ENCODE measurements around the gene MYO15A. TPM values are rescaled to one million over a fixed set of nuclear protein-coding genes. Genes with fewer than 3 reads are reported as not detected.
"Not testable (repeated sequence)": the region's sequence is repeated elsewhere in the genome, so short reads cannot be mapped to it uniquely, and the experiment has no call there.

The MYO15A gene
- total RNA-seq, 2 donors from 2014 or later, result 2.3 to 6.1 TPM

DNA sequence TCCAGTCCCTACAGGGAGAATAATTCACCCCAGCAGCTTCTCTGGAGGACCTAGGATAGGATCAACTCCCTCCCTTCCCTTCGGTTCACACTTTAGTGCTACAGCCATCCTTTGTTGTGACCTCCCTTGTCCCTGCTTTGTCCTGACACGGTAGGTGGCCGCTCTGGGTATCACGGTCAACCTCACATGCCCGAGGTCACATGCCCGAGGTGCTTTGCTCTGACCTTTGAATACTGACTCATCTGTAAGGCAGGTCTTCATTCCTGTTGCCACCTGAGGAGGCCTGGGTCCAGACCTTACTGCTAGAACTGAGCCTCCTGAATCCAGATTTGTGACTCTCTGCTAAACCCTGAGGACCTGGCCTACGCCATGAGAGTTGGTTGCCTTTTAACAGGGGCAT is 94.8 kb downstream of the MYO15A start:
- TF ChIP-seq, protein P1, sequence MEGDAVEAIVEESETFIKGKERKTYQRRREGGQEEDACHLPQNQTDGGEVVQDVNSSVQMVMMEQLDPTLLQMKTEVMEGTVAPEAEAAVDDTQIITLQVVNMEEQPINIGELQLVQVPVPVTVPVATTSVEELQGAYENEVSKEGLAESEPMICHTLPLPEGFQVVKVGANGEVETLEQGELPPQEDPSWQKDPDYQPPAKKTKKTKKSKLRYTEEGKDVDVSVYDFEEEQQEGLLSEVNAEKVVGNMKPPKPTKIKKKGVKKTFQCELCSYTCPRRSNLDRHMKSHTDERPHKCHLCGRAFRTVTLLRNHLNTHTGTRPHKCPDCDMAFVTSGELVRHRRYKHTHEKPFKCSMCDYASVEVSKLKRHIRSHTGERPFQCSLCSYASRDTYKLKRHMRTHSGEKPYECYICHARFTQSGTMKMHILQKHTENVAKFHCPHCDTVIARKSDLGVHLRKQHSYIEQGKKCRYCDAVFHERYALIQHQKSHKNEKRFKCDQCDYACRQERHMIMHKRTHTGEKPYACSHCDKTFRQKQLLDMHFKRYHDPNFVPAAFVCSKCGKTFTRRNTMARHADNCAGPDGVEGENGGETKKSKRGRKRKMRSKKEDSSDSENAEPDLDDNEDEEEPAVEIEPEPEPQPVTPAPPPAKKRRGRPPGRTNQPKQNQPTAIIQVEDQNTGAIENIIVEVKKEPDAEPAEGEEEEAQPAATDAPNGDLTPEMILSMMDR (IDR thresholded peaks at IDR 0.05), result no peak
- Histone ChIP-seq H3K27me3 (replicated peaks; ENCODE audit: insufficient read depth) (no peaks in the 10 kb centered on the region), H3K4me1 (ENCODE audit: control insufficient read depth in 1 of 2, low read depth in 2 of 2) (peaks cover 0 to 30% of the 10 kb centered on the region in 2 donors), H3K9me3 (no peaks in the 10 kb centered on the region), H3K36me3 (peaks cover 32% of the 10 kb centered on the region), H3K27ac (no peak overlapping the region), H3K4me3 (no peak overlapping the region)
- DNase-seq (ENCODE audit: low spot score), result no peak
- ATAC-seq (ENCODE audit: insufficient number of reproducible peaks, low FRiP score, low read depth), result no peak

- ATAC-seq (ENCODE audit: insufficient number of reproducible peaks, low FRiP score, low read depth), result no peak
- DNase-seq (ENCODE audit: low spot score), result no peak
- H3K27ac ChIP-seq, result no peak overlapping the region
- peaks cover 0 to 5% of the 10 kb centered on the region in 2 donors for H3K4me1 ChIP-seq (ENCODE audit: control insufficient read depth in 1 of 2, low read depth in 2 of 2)
- no peaks in the 10 kb centered on the region for H3K9me3 ChIP-seq
- no peaks in the 10 kb centered on the region for H3K27me3 ChIP-seq (replicated peaks; ENCODE audit: insufficient read depth)
- no peak overlapping the region for H3K4me3 ChIP-seq
- H3K36me3 ChIP-seq, result peaks cover 51% of the 10 kb centered on the region
- TF ChIP-seq, protein P1 (IDR thresholded peaks at IDR 0.05), result no peak
Observed at GRCh38 chr17:18205861-18206260, 97.3 kb downstream of the MYO15A start.

DNA sequence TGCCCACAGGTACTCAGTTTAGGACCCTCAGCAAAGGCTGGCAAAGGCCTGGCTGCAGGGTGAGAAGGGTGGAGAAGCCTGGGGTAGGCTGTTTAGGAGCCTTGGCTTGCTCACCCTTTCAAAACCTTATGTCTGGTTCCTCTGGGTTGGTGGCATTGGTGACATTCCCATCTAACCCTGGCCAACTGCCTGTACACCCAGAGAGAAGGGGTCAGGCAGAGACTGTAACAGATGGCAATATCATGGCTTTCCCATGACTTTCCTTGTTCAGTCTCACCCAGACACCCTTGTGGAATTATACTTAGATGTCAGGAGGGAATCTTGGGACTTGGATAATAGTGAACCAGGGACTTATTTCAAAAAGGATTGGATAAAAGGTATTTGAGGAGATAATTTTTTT is 98.4 kb downstream of the MYO15A start:
- TF ChIP-seq, protein P1 (IDR thresholded peaks at IDR 0.05), result no peak
- H3K4me1 ChIP-seq (ENCODE audit: control insufficient read depth in 1 of 2, low read depth in 2 of 2), result no peaks in the 10 kb centered on the region
- peaks cover 51% of the 10 kb centered on the region for H3K36me3 ChIP-seq
- ATAC-seq (ENCODE audit: insufficient number of reproducible peaks, low FRiP score, low read depth) (no peak), DNase-seq (ENCODE audit: low spot score) (no peak)
- H3K27ac ChIP-seq, result no peak overlapping the region
- H3K9me3 ChIP-seq, result no peaks in the 10 kb centered on the region
- no peak overlapping the region for H3K4me3 ChIP-seq
- no peaks in the 10 kb centered on the region for H3K27me3 ChIP-seq (replicated peaks; ENCODE audit: insufficient read depth)

DNA sequence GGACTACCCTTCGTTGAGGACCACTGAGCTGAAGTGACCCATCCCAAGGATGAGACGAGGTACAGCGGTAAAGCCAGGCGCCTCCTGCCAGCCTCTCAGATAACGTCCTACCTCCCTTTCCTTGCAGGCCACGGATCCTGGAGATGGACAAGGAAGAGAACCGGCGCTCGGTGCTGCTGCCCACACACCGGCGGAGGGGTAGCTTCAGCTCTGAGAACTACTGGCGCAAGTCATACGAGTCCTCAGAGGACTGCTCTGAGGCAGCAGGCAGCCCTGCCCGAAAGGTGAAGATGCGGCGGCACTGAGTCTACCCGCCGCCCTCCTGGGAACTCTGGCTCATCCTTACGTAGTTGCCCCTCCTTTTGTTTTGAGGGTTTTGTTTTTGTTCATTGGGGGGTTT is 99.5 kb downstream of the MYO15A start:
- DNase-seq (ENCODE audit: low spot score) (no peak), ATAC-seq (ENCODE audit: insufficient number of reproducible peaks, low FRiP score, low read depth) (no peak)
- no peaks in the 10 kb centered on the region for H3K27me3 ChIP-seq (replicated peaks; ENCODE audit: insufficient read depth)
- no peak overlapping the region for H3K27ac ChIP-seq
- TF ChIP-seq, protein P1 (IDR thresholded peaks at IDR 0.05), result no peak
- H3K4me1 ChIP-seq (ENCODE audit: control insufficient read depth in 1 of 2, low read depth in 2 of 2), result no peaks in the 10 kb centered on the region
- H3K36me3 ChIP-seq, result peaks cover 51% of the 10 kb centered on the region
- H3K4me3 ChIP-seq, result no peak overlapping the region
- H3K9me3 ChIP-seq, result no peaks in the 10 kb centered on the region

DNA sequence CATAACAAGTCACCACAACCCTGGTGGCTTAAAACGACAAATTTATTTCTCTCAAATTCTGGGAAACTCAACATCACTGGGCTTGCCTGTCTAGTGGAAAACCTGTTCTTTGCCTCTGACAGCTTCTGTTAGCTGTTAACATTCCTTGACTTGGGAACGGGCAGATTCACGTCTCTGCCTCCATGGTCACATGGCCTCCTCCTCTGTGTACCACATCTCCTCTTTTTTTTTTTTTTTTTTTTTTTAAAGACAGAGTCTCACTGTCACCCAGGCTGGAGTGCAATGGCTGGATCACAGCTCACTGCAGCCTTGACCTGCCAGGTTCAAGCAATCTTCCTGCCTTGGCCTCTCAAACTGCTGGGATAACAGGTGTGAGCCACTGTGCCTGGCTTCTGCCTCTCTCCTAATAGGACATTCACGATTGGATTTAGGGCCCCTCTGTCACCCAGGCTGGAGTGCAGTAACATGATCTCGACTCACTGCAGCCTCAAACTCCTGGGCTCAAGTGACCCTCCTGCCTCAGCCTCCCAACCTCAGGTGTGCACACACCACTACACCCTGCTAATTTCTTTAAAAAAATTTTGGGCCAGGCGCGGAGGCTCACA is 105.2 kb downstream of the MYO15A start:
- H3K4me1 ChIP-seq (ENCODE audit: control insufficient read depth in 1 of 2, low read depth in 2 of 2), result peaks cover 0 to 10% of the 10 kb centered on the region in 2 donors
- H3K27ac ChIP-seq, result no peak overlapping the region
- peaks cover 18% of the 10 kb centered on the region for H3K36me3 ChIP-seq
- DNase-seq (ENCODE audit: low spot score) (no peak), ATAC-seq (ENCODE audit: insufficient number of reproducible peaks, low FRiP score, low read depth) (no peak)
- no peaks in the 10 kb centered on the region for H3K27me3 ChIP-seq (replicated peaks; ENCODE audit: insufficient read depth)
- no peak overlapping the region for H3K4me3 ChIP-seq
- TF ChIP-seq, protein P1 (IDR thresholded peaks at IDR 0.05), result no peak
- H3K9me3 ChIP-seq, result no peaks in the 10 kb centered on the region

GRCh38 chr17:18216906-18217305 is 108.3 kb downstream of the MYO15A start:
- H3K4me1 ChIP-seq (ENCODE audit: control insufficient read depth in 1 of 2, low read depth in 2 of 2), result peaks cover 0 to 16% of the 10 kb centered on the region in 2 donors
- not testable (repeated sequence) for H3K27me3 ChIP-seq (replicated peaks; ENCODE audit: insufficient read depth); H3K36me3 ChIP-seq; ATAC-seq (ENCODE audit: insufficient number of reproducible peaks, low FRiP score, low read depth); DNase-seq (ENCODE audit: low spot score); H3K9me3 ChIP-seq; H3K4me3 ChIP-seq; H3K27ac ChIP-seq
